GM18519 (cell line): Measurements from ENCODE around the gene LYPD6B.
"Not testable (repeated sequence)": the region's sequence is repeated elsewhere in the genome, so short reads cannot be mapped to it uniquely, and the experiment has no call there.

Experiments
- ATAC-seq: cut with Tn5 transposase; IDR thresholded peaks from one replicate; pipeline ENCODE4 v1.9.1; 2021; ENCODE audit warnings: mild to moderate bottlenecking, moderate library complexity; ENCODE audit not compliant: unreplicated experiment, low FRiP score

LYPD6B gene

DNA sequence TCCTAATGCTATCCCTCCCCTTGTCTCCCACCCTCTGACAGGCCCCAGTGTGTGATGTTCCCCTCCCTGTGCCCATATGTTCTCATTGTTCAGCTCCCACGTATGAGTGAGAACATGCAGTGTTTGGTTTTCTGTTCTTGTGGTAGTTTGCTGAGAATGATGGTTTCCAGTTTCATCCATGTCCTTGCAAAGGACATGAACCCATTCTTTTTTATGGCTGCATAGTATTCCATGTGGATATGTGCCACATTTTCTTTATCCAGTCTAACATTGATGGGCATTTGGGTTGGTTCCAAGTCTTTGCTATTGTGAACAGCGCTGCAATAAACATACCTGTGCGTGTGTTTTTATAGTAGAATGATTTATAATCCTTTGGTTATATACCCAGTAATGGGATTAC is 212.9 kb downstream of the LYPD6B start:
- ATAC-seq = not testable (repeated sequence)

DNA sequence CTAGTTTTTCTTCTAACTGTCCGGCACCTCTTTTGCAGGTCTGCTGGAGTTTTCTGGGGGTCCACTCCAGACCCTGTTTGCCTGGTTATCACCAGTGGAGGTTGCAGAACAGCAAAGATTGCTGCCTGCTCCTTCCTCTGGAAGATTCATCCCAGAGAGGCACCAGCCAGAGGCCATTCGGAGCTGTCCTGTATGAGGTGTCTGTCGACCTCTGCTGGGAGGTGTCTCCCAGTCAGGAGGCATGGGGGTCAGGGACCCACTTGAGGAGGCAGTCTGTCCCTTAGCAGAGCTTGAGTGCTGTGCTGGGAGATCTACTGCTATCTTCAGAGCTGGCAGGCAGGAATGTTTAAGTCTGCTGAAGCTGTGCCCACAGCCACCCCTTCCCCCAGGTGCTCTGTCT is 218.4 kb downstream of the LYPD6B start:
- ATAC-seq = not testable (repeated sequence)

DNA sequence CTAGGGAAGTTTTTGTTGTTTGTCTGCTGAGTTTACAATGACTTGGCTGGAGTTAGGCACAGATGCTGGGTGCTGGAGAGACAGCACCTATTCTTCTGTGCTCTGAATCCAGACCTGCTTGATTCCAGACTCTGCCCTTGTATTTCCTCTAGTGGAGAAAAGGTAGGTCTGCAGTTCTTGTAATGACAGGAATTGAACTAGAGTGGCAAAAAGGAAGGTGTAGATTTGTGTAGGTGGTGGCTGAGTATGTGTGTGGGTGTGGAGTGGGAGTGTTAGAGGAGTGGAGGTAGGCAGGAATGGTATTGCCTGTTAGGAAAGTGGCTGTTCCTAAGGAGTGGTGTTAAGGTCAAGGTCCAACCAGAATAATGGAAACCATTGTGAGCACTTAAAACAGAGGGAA is 220.0 kb downstream of the LYPD6B start:
- no peak for ATAC-seq

DNA sequence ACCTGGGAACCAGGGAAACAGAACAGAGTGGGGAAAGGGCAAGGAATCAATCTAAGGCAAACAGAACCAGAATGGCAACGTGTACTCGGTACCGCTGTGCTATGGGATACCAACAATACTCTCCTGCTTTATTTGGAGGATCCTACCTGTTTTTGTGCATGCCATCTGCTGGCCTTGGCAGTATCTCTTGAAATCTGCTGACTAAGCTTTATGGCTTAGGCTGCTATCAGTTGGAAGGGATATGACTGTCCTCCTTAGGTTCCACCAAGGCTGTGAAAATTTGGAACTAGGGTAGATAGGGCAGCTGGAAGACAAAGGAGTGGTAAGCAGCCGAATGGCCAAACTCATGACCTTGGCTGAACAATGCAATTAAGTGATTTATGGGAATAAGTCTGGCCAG is 220.6 kb downstream of the LYPD6B start:
- no peak for ATAC-seq

DNA sequence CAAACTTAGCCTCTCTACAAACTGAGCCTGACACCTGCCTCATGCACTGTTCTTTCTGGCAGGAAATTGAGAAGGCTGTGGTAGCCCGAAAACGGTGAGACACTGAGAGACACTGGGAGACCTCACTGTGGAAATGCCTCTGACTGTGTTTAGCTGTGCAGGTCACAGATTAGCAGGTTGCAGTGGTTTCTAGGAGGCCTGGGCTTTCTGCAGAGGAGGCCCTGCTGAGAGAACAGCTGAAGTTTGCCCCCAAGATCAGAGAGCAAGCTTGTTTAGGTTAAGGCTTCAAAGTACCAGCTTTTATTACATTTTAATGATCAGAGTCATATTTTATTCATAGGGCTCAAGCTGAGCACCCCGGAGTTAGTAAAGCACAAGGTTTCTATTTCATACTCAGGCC is 223.2 kb downstream of the LYPD6B start:
- no peak for ATAC-seq
